ENCODE data around the gene UBAP1.
"Not testable (repeated sequence)": the region's sequence is repeated elsewhere in the genome, so short reads cannot be mapped to it uniquely, and the experiment has no call there.

Gene UBAP1

DNA sequence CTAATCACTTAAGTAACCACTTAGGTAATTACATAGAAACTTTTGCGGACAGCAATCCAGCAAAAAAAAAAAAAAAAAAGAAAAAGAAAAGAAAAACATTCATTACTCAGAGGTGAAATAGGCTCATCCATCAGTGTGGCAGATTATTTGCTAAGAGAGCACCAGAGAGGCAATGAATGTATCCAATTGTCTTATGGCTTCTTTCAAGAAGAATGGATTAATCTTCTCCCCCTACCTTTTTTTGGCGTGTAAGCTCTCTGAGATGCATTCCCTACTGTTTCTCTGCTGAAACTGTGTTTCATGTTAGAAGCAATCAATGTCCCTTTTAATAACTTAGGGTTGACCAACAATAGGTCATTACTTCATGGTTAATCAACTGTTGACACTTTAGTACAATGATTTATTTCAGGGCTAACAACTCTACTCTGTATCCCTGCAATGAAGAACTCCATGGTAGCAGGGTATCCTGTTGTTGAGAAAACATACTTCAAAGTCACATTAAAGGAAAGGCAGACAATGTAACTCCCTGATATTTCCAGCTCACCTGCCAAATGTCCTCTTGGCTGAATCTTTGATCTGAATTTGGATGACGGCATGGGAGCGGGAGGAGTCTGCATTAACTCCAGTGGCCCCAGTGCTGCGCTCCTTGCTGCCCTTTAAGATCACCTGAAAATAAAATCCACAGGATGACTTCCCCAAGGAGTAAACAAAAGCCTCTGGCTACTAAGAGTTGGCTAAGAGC, 92.6 kb downstream of the UBAP1 start:
- no peak for DNase-seq

GRCh38 chr9:34272101-34272541, 93.3 kb downstream of the UBAP1 start:
- DNase-seq: no peak

DNA sequence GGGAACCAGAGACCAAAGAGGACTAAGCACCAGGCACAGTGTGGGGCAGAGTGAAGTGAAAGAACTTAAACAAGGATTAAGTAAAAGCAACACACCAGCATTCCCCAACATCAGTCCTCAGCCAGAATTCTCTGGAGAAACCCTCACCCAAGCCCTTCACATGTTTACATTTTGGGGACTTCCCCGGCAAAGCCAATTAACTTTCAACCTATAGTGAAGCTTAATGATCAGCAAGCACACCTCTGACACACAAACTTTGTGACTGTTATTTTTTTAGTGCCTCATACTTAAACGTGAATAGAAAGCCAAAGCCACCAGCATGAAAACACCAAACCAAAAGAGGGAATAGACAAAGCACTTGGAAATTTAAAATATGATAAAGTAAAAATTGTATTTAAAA, 94.7 kb downstream of the UBAP1 start:
- DNase-seq: not testable (repeated sequence)

GRCh38 chr9:34275811-34276210, 97.0 kb downstream of the UBAP1 start:
- no peak for DNase-seq

- DNase-seq: no peak
Measured at GRCh38 chr9:34276772-34277171, 97.9 kb downstream of the UBAP1 start.

GRCh38 chr9:34279411-34279810, 100.6 kb downstream of the UBAP1 start:
- DNase-seq: peak; percentile 93

GRCh38 chr9:34282096-34282495, 103.3 kb downstream of the UBAP1 start:
- no peak for DNase-seq

DNA sequence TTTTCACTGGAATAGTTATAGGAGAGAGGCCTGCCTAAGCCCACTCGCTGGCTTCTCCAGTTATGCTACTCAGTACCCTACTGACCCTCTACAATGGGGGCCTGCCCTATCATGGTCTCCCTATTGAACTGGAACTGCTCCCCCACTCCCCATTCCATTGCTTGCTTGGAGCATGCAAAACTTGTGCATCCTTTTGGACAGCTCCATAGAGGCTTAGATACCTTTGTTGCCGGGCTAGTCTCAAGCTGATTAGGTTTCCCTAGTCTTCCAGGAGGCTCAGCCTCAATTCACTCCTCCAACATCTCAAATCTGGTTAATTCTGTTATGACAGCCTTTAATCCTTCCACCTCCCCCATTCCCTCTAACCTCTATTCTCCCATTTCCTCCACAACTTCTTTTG, 110.3 kb downstream of the UBAP1 start:
- DNase-seq: no peak

- DNase-seq: no peak
Measured at GRCh38 chr9:34291023-34291422, 112.2 kb downstream of the UBAP1 start.

GRCh38 chr9:34291423-34291822, 112.6 kb downstream of the UBAP1 start:
- no peak for DNase-seq

- no peak for DNase-seq
Measured at GRCh38 chr9:34292552-34292951, 113.7 kb downstream of the UBAP1 start.

GRCh38 chr9:34301064-34301463, 122.2 kb downstream of the UBAP1 start:
- DNase-seq: not testable (repeated sequence)
